HCT116 (cell line): ENCODE measurements around the gene LSM4. TPM values are rescaled to one million over a fixed set of nuclear protein-coding genes. Genes with fewer than 3 reads are reported as not detected.
A peak's percentile ranks its signal among the peaks of the same experiment; 100 is the strongest.

Experiments used
- ATAC-seq: fragments of 200-7000 bp; cut with Tn5 transposase; 2 replicates; pipeline ENCODE4 v1.9.1; 2020; ENCODE audit warnings: mild to moderate bottlenecking, moderate library complexity
- BruUV-seq: library from RNA; stranded (reverse); fragments of 400-500 nt; replicated peaks from 2 replicates; lab custom pipeline; 2021; lab: Mats Ljungman, UMichigan
- CTCF ChIA-PET: fragments of 300-600 bp; sonication (Branson Sonifier 250); formaldehyde crosslinking; loops from one replicate; lab custom pipeline; 2021; ENCODE audit warnings: antibody characterized with exemption; lab: Charles Lee
- POLR2A ChIA-PET: fragments of 300-600, 350-600 bp; sonication (Branson Sonifier 250); formaldehyde crosslinking; loops from one replicate; lab custom pipeline; 2021; ENCODE audit warnings: antibody characterized with exemption; lab: Charles Lee
- RAD21 ChIA-PET, 2 experiments: fragments of 300-600 bp; sonication (Branson Sonifier 250); formaldehyde crosslinking; loops; one replicate each; lab custom pipeline; 2023; ENCODE audit warnings: low total read pairs in 2 of 2; ENCODE audit not compliant: uncharacterized antibody in 2 of 2, unreplicated experiment in 2 of 2, low non-redundant PET in 1 of 2; lab: Charles Lee
- DNase-seq: peaks from one replicate; pipeline ENCODE4 v3.0.0-alpha.2; 2010; ENCODE audit warnings: low read depth, low spot score
- H2AFZ ChIP-seq: fragments of 200-600 bp; shearing (Covaris generic), sonication (generic); 2 replicates; pipeline ENCODE4 v1.6.1; 2017; ENCODE audit warnings: low read depth, mixed run types, mixed read lengths, antibody characterized with exemption, low read length; ENCODE audit not compliant: poor library complexity, severe bottlenecking
- H3K27ac ChIP-seq: 2 replicates; pipeline ENCODE4 v1.5.1; 2012; ENCODE audit warnings: low read depth, low read length
- H3K27me3 ChIP-seq: fragments of 200-600 bp; sonication (generic); 2 replicates; pipeline ENCODE4 v1.6.1; 2016; ENCODE audit warnings: mixed run types, low read length, mixed read lengths; ENCODE audit not compliant: insufficient read depth
- H3K36me3 ChIP-seq, 2 experiments: fragments of 200-500 bp in 1 of 2; fragments of 200-600 bp in 1 of 2; sonication (Bioruptor generic) in 1 of 2; sonication (generic) in 1 of 2; 2 replicates each; pipeline versions ENCODE4 v1.5.1 to v1.6.1; 2014 to 2016; ENCODE audit warnings: low read length in 2 of 2, inconsistent platforms in 1 of 2, mixed read lengths in 1 of 2, mixed run types in 1 of 2; ENCODE audit not compliant: insufficient read depth in 2 of 2, control insufficient read depth in 1 of 2
- H3K4me1 ChIP-seq, 2 experiments: fragments of 200-600 bp in 1 of 2; sonication (generic) in 1 of 2; 2 replicates each; pipeline versions ENCODE4 v1.5.1 to v1.6.1; 2012 to 2017; ENCODE audit warnings: low read length in 2 of 2, inconsistent platforms in 1 of 2, mild to moderate bottlenecking in 1 of 2, mixed read lengths in 1 of 2, mixed run types in 1 of 2, moderate library complexity in 1 of 2; ENCODE audit not compliant: insufficient read depth in 2 of 2, control insufficient read depth in 1 of 2
- H3K4me2 ChIP-seq: fragments of 200-600 bp; sonication (generic); 2 replicates; pipeline ENCODE4 v1.6.1; 2017; ENCODE audit warnings: mixed run types, low read length, mixed read lengths
- H3K4me3 ChIP-seq, 2 experiments: fragments of 200-600 bp in 1 of 2; sonication (generic) in 1 of 2; replicated peaks in 1 of 2; 2 replicates each; pipeline ENCODE4 v1.5.1; 2011 to 2016; ENCODE audit warnings: low read length in 2 of 2, control low read depth in 1 of 2, low read depth in 1 of 2, mild to moderate bottlenecking in 1 of 2, mixed read lengths in 1 of 2, mixed run types in 1 of 2
- H3K79me2 ChIP-seq: fragments of 200-600 bp; sonication (generic); 2 replicates; pipeline ENCODE4 v1.6.1; 2017; ENCODE audit warnings: mild to moderate bottlenecking, mixed run types, low read length, moderate library complexity, mixed read lengths; ENCODE audit not compliant: insufficient read depth
- H3K9ac ChIP-seq: fragments of 200-600 bp; sonication (generic); 2 replicates; pipeline ENCODE4 v1.6.1; 2016; ENCODE audit warnings: low read length, mixed read lengths
- H3K9me2 ChIP-seq: fragments of 200-600 bp; sonication (generic), shearing (Covaris generic); 2 replicates; pipeline ENCODE4 v1.6.1; 2017; ENCODE audit warnings: mixed run types, mild to moderate bottlenecking, moderate library complexity; ENCODE audit not compliant: insufficient read depth
- H3K9me3 ChIP-seq, 2 experiments: fragments of 200-500 bp in 1 of 2; fragments of 200-600 bp in 1 of 2; sonication (Bioruptor generic) in 1 of 2; sonication (generic) in 1 of 2; 2 replicates each; pipeline ENCODE4 v1.6.1; 2014 to 2017; ENCODE audit warnings: low read length in 2 of 2, mixed read lengths in 2 of 2, inconsistent platforms in 1 of 2, low read depth in 1 of 2, mild to moderate bottlenecking in 1 of 2, mixed run types in 1 of 2, moderate library complexity in 1 of 2; ENCODE audit not compliant: control insufficient read depth in 1 of 2, insufficient read depth in 1 of 2
- H4K20me1 ChIP-seq: fragments of 200-600 bp; sonication (generic), shearing (Covaris generic); 2 replicates; pipeline ENCODE4 v1.6.1; 2017; ENCODE audit warnings: mixed run types, mild to moderate bottlenecking, moderate library complexity; ENCODE audit not compliant: insufficient read depth
- ATF3 ChIP-seq: IDR thresholded peaks from 2 replicates; pipeline ENCODE4 v1.6.1; 2012
- CBX3 ChIP-seq: IDR thresholded peaks from 2 replicates; pipeline ENCODE4 v1.6.1; 2012; ENCODE audit warnings: low read depth
- CEBPB ChIP-seq: IDR thresholded peaks from 2 replicates; pipeline ENCODE4 v1.6.1; 2012; ENCODE audit warnings: low read depth
- EGR1 ChIP-seq: IDR thresholded peaks from 2 replicates; pipeline ENCODE4 v1.6.1; 2012; ENCODE audit warnings: low read depth
- ELF1 ChIP-seq: IDR thresholded peaks from 2 replicates; pipeline ENCODE4 v1.6.1; 2012; ENCODE audit warnings: low read depth, borderline replicate concordance
- EZH2 ChIP-seq: fragments of 200-600 bp; sonication (generic); IDR thresholded peaks from 2 replicates; pipeline ENCODE4 v1.6.1; 2017; ENCODE audit warnings: antibody characterized with exemption, mixed run types
- EZH2phosphoT487 ChIP-seq: fragments of 200-600 bp; IDR thresholded peaks from 2 replicates; pipeline ENCODE4 v1.6.1; 2018; ENCODE audit warnings: antibody characterized with exemption, borderline replicate concordance
- FOSL1 ChIP-seq: IDR thresholded peaks from 2 replicates; pipeline ENCODE4 v1.6.1; 2012; ENCODE audit warnings: low read depth
- JUND ChIP-seq: IDR thresholded peaks from 2 replicates; pipeline ENCODE4 v1.6.1; 2012
- RAD21 ChIP-seq: IDR thresholded peaks from 2 replicates; pipeline ENCODE4 v1.6.1; 2012; ENCODE audit warnings: low read depth, mild to moderate bottlenecking
- SIN3A ChIP-seq: IDR thresholded peaks from 2 replicates; pipeline ENCODE4 v1.6.1; 2012; ENCODE audit warnings: low read depth
- SRF ChIP-seq: IDR thresholded peaks from 2 replicates; pipeline ENCODE4 v1.6.1; 2012; ENCODE audit warnings: low read depth
- ZFX ChIP-seq: fragments of 450-650 bp; IDR thresholded peaks from 2 replicates; pipeline ENCODE4 v1.6.1; 2017
- ZNF274 ChIP-seq: fragments of 200-500 bp; sonication (Bioruptor generic); IDR thresholded peaks from 2 replicates; pipeline ENCODE4 v1.6.1; 2014; ENCODE audit warnings: mild to moderate bottlenecking, low read depth, low read length, inconsistent platforms
- intact Hi-C: fragments of 100-400 bp; cut with micrococcal nuclease; formaldehyde crosslinking; loops from 2 replicates; pipeline ENCODE4 v1.10.0; 2022
- total RNA-seq: library from RNA; stranded (reverse); gene quantifications from one replicate; pipeline ENCODE4 v1.2.1, GENCODE V29; 2021; ENCODE audit not compliant: unreplicated experiment
- TF ChIP-seq, protein P1 (sequence below): IDR thresholded peaks from 2 replicates; pipeline ENCODE4 v1.6.1; 2011; ENCODE audit warnings: mild to moderate bottlenecking, low read length, moderate library complexity; ENCODE audit not compliant: insufficient replicate concordance; ENCODE audit errors: extremely low read depth
- TF ChIP-seq, protein P2 (sequence below), 3 experiments: fragments of 200-600 bp in 1 of 3; sonication (generic) in 1 of 3; IDR thresholded peaks in 2 of 3; conservative IDR thresholded peaks in 1 of 3; 2 replicates each; pipeline ENCODE4 v1.5.1; 2012 to 2017; ENCODE audit warnings: low read depth in 2 of 3, low read length in 2 of 3, antibody characterized with exemption in 1 of 3, borderline replicate concordance in 1 of 3, control low read depth in 1 of 3, mild to moderate bottlenecking in 1 of 3, mixed read lengths in 1 of 3, mixed run types in 1 of 3, moderate library complexity in 1 of 3; ENCODE audit not compliant: insufficient read depth in 1 of 3

LSM4 gene
- total RNA-seq, 1 experiment from 2014 or later = 400 TPM

- no TSS peak for BruUV-seq
- intact Hi-C loops = no loop called here
- ATAC-seq (no peak), DNase-seq (no peak)
- no peak overlapping the region for H3K9ac ChIP-seq
- no peaks in the 10 kb centered on the region for H3K27me3 ChIP-seq
- no peaks in the 10 kb centered on the region for H3K79me2 ChIP-seq
- H3K4me1 ChIP-seq = peaks cover 39 to 66% of the 10 kb centered on the region in 2 experiments
- CTCF ChIA-PET = interaction anchor here (0.7 kb wide), 1 partner anchor 12 kb away, joined by 4 read pairs; no protein-coding TSS in a partner anchor
- H3K4me3 ChIP-seq = no peak overlapping the region
- POLR2A ChIA-PET = interaction anchor here (0.7 to 4.4 kb wide), 4 partner anchors 8 to 289 kb away, joined by 3 to 138 read pairs (median 4); partner anchors contain the start of genes GDF15 and JUND
- RAD21 ChIA-PET = interaction anchor here in 1 of 2 experiments (0.7 kb wide), 1 partner anchor 130 kb away, joined by 6 read pairs; no protein-coding TSS in a partner anchor
- no peak overlapping the region for H2AFZ ChIP-seq
- TF ChIP-seq EZH2 = no peak
- no peak for TF ChIP-seq CBX3
- no peak for TF ChIP-seq ZNF274
- TF ChIP-seq CEBPB = no peak
- TF ChIP-seq ATF3 = no peak
- no peak for TF ChIP-seq JUND
- TF ChIP-seq FOSL1 = no peak
- no peak for TF ChIP-seq ZFX
- TF ChIP-seq EGR1 = no peak
- TF ChIP-seq ELF1 = no peak
- TF ChIP-seq, protein P1, sequence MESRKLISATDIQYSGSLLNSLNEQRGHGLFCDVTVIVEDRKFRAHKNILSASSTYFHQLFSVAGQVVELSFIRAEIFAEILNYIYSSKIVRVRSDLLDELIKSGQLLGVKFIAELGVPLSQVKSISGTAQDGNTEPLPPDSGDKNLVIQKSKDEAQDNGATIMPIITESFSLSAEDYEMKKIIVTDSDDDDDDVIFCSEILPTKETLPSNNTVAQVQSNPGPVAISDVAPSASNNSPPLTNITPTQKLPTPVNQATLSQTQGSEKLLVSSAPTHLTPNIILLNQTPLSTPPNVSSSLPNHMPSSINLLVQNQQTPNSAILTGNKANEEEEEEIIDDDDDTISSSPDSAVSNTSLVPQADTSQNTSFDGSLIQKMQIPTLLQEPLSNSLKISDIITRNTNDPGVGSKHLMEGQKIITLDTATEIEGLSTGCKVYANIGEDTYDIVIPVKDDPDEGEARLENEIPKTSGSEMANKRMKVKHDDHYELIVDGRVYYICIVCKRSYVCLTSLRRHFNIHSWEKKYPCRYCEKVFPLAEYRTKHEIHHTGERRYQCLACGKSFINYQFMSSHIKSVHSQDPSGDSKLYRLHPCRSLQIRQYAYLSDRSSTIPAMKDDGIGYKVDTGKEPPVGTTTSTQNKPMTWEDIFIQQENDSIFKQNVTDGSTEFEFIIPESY = no peak
- TF ChIP-seq, protein P2, sequence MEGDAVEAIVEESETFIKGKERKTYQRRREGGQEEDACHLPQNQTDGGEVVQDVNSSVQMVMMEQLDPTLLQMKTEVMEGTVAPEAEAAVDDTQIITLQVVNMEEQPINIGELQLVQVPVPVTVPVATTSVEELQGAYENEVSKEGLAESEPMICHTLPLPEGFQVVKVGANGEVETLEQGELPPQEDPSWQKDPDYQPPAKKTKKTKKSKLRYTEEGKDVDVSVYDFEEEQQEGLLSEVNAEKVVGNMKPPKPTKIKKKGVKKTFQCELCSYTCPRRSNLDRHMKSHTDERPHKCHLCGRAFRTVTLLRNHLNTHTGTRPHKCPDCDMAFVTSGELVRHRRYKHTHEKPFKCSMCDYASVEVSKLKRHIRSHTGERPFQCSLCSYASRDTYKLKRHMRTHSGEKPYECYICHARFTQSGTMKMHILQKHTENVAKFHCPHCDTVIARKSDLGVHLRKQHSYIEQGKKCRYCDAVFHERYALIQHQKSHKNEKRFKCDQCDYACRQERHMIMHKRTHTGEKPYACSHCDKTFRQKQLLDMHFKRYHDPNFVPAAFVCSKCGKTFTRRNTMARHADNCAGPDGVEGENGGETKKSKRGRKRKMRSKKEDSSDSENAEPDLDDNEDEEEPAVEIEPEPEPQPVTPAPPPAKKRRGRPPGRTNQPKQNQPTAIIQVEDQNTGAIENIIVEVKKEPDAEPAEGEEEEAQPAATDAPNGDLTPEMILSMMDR (IDR thresholded peaks at IDR 0.05 in 2 of 3, conservative IDR thresholded peaks at IDR 0.05 in 1 of 3; ENCODE audit: borderline replicate concordance in 1 of 3, insufficient read depth in 1 of 3, low read depth in 2 of 3, low read length in 2 of 3) = no peak
- no peak for TF ChIP-seq SRF
- no peak for TF ChIP-seq EZH2phosphoT487
- no peak for TF ChIP-seq RAD21
- no peak for TF ChIP-seq SIN3A
- H3K9me2 ChIP-seq = no peaks in the 10 kb centered on the region
- no peaks in the 10 kb centered on the region for H3K9me3 ChIP-seq
- H3K27ac ChIP-seq = 0 out of 2 replicates have a peak overlapping the region, but pooled peaks have one; percentile 20
- H3K4me2 ChIP-seq = peak overlapping the region; percentile 98
- H4K20me1 ChIP-seq = no peaks in the 10 kb centered on the region
- H3K36me3 ChIP-seq = no peaks in the 10 kb centered on the region
Observed at GRCh38 chr19:18289471-18290301, 33.2 kb downstream of the LSM4 start.
